IPS DF 4.7 (cell line): ENCODE measurements around the gene CCDC152.
"Not testable (repeated sequence)": the region's sequence is repeated elsewhere in the genome, so short reads cannot be mapped to it uniquely, and the experiment has no call there.

Experiments used
- DNase-seq: peaks from one replicate; pipeline ENCODE4 v3.0.0-alpha.2; 2013; ENCODE audit warnings: low spot score; ENCODE audit errors: extremely low read depth

The CCDC152 gene

GRCh38 chr5:42756606-42757601 lies at the start of gene CCDC152:
TSS of gene CCDC152 (plus strand) at chr5:42756818. CDS start at chr5:42759122, 2,304 bp downstream.
- DNase-seq: peak; percentile 11

- no peak for DNase-seq
Observed at GRCh38 chr5:42715785-42716184, 40.8 kb upstream of the CCDC152 start.

GRCh38 chr5:42718591-42718990 lies 38.0 kb upstream of the CCDC152 start:
- no peak for DNase-seq

- no peak for DNase-seq
Observed at GRCh38 chr5:42719034-42719433, 37.6 kb upstream of the CCDC152 start.

GRCh38 chr5:42720251-42720650 lies 36.4 kb upstream of the CCDC152 start:
- DNase-seq: no peak

- no peak for DNase-seq
Observed at GRCh38 chr5:42721484-42721883, 35.1 kb upstream of the CCDC152 start.

GRCh38 chr5:42734531-42735058 lies 22.0 kb upstream of the CCDC152 start:
- DNase-seq: not testable (repeated sequence)

GRCh38 chr5:42740920-42741319 lies 15.7 kb upstream of the CCDC152 start:
- DNase-seq: no peak

GRCh38 chr5:42745426-42745825 lies 11.2 kb upstream of the CCDC152 start:
- peak; percentile 28 for DNase-seq

- DNase-seq: no peak
Observed at GRCh38 chr5:42745856-42746255, 10.8 kb upstream of the CCDC152 start.

GRCh38 chr5:42749020-42749419 lies 7.6 kb upstream of the CCDC152 start:
- DNase-seq: no peak

- DNase-seq: no peak
Observed at GRCh38 chr5:42750507-42750906, 6.1 kb upstream of the CCDC152 start.

- no peak for DNase-seq
Observed at GRCh38 chr5:42751044-42751443, 5.6 kb upstream of the CCDC152 start.

GRCh38 chr5:42753099-42753498 lies 3.5 kb upstream of the CCDC152 start:
- DNase-seq: no peak

- no peak for DNase-seq
Observed at GRCh38 chr5:42759456-42759855, 2.8 kb downstream of the CCDC152 start.

- no peak for DNase-seq
Observed at GRCh38 chr5:42760426-42760825, 3.8 kb downstream of the CCDC152 start.

- no peak for DNase-seq
Observed at GRCh38 chr5:42761791-42762190, 5.2 kb downstream of the CCDC152 start.

- no peak for DNase-seq
Observed at GRCh38 chr5:42767491-42768105, 11.0 kb downstream of the CCDC152 start.

GRCh38 chr5:42768106-42768504 lies 11.5 kb downstream of the CCDC152 start:
- no peak for DNase-seq

GRCh38 chr5:42770003-42770402 lies 13.4 kb downstream of the CCDC152 start:
- no peak for DNase-seq

GRCh38 chr5:42772265-42772993 lies 15.8 kb downstream of the CCDC152 start:
- no peak for DNase-seq

GRCh38 chr5:42779083-42779482 lies 22.5 kb downstream of the CCDC152 start:
- no peak for DNase-seq
